HepG2 (cell line): ENCODE results near the gene EHD1. TPM values are rescaled to one million over a fixed set of nuclear protein-coding genes. Genes with fewer than 3 reads are reported as not detected.

Experiments used
- ARNTL ChIP-seq: sonication (generic); formaldehyde crosslinking; IDR thresholded peaks from 2 replicates; pipeline ENCODE4 v1.4.0; 2020; ENCODE audit warnings: mild to moderate bottlenecking, missing genetic modification reagents
- DDIT3 ChIP-seq: sonication (generic); formaldehyde crosslinking; IDR thresholded peaks from 2 replicates; pipeline ENCODE4 v1.4.0; 2020; ENCODE audit warnings: mild to moderate bottlenecking, missing genetic modification reagents
- DZIP1 ChIP-seq: sonication (generic); formaldehyde crosslinking; IDR thresholded peaks from 2 replicates; pipeline ENCODE4 v1.5.0; 2020; ENCODE audit warnings: mild to moderate bottlenecking, missing genetic modification reagents
- EP300 ChIP-seq, 3 experiments: sonication (generic) in 1 of 3; formaldehyde crosslinking in 1 of 3; IDR thresholded peaks; 2 replicates each; pipeline versions ENCODE4 v1.5.1 to v1.6.1; 2011 to 2020; ENCODE audit warnings: low read depth in 2 of 3, low read length in 2 of 3, borderline replicate concordance in 1 of 3, improper control_type of control experiment in 1 of 3, mild to moderate bottlenecking in 1 of 3, missing genetic modification reagents in 1 of 3, moderate library complexity in 1 of 3
- GTF2F1 ChIP-seq: fragments of 150-350 bp; IDR thresholded peaks from 2 replicates; pipeline ENCODE4 v1.6.1; 2014; ENCODE audit warnings: low read length
- HOMEZ ChIP-seq: IDR thresholded peaks from 2 replicates; pipeline ENCODE4 v1.6.1; 2016; ENCODE audit warnings: low read depth
- MLLT10 ChIP-seq: sonication (generic); formaldehyde crosslinking; IDR thresholded peaks from 2 replicates; pipeline ENCODE4 v1.4.0; 2020; ENCODE audit warnings: missing genetic modification reagents
- RAD51 ChIP-seq: fragments of 450-650 bp; IDR thresholded peaks from 2 replicates; pipeline ENCODE4 v1.6.1; 2016; ENCODE audit warnings: borderline replicate concordance
- SMARCC2 ChIP-seq: fragments of 450-650 bp; IDR thresholded peaks from 2 replicates; pipeline ENCODE4 v1.6.1; 2017; ENCODE audit warnings: antibody characterized with exemption, mild to moderate bottlenecking
- THYN1 ChIP-seq: sonication (generic); formaldehyde crosslinking; IDR thresholded peaks from 2 replicates; pipeline ENCODE4 v1.8.1; 2023; ENCODE audit warnings: low read depth, mild to moderate bottlenecking, moderate library complexity, missing genetic modification reagents, borderline replicate concordance
- TMF1 ChIP-seq: sonication (generic); formaldehyde crosslinking; IDR thresholded peaks from 2 replicates; pipeline ENCODE4 v1.8.1; 2022; ENCODE audit warnings: low read depth, missing genetic modification reagents
- WIZ ChIP-seq: sonication (generic); formaldehyde crosslinking; IDR thresholded peaks from 2 replicates; pipeline ENCODE4 v1.5.1; 2020; ENCODE audit warnings: mild to moderate bottlenecking, missing genetic modification reagents
- ZBTB1 ChIP-seq: sonication (generic); formaldehyde crosslinking; IDR thresholded peaks from 2 replicates; pipeline ENCODE4 v1.4.0; 2020; ENCODE audit warnings: missing genetic modification reagents, borderline replicate concordance
- ZBTB42 ChIP-seq: sonication (generic); formaldehyde crosslinking; IDR thresholded peaks from 2 replicates; pipeline ENCODE4 v1.5.0; 2020; ENCODE audit warnings: mild to moderate bottlenecking, missing genetic modification reagents
- ZC3H4 ChIP-seq: sonication (generic); formaldehyde crosslinking; IDR thresholded peaks from 2 replicates; pipeline ENCODE4 v1.4.0; 2020; ENCODE audit warnings: missing genetic modification reagents, borderline replicate concordance
- ZNF503 ChIP-seq: sonication (generic); formaldehyde crosslinking; IDR thresholded peaks from 2 replicates; pipeline ENCODE4 v1.4.0; 2020; ENCODE audit warnings: missing genetic modification reagents
- ZNF513 ChIP-seq: sonication (generic); formaldehyde crosslinking; conservative IDR thresholded peaks from 2 replicates; pipeline ENCODE4 v1.5.0; 2020; ENCODE audit warnings: missing genetic modification reagents
- ZNF614 ChIP-seq: IDR thresholded peaks from 2 replicates; pipeline ENCODE4 v1.6.1; 2018; ENCODE audit warnings: missing biosample characterization, missing genetic modification reagents, inconsistent platforms, borderline replicate concordance
- ZNF768 ChIP-seq: sonication (generic); formaldehyde crosslinking; IDR thresholded peaks from 2 replicates; pipeline ENCODE4 v1.4.0; 2020; ENCODE audit warnings: missing genetic modification reagents
- ZNF776 ChIP-seq: sonication (generic); formaldehyde crosslinking; IDR thresholded peaks from 2 replicates; pipeline ENCODE4 v1.4.0; 2020; ENCODE audit warnings: mild to moderate bottlenecking, missing genetic modification reagents
- ZNF777 ChIP-seq: sonication (generic); formaldehyde crosslinking; IDR thresholded peaks from 2 replicates; pipeline ENCODE4 v1.4.0; 2020; ENCODE audit warnings: missing genetic modification reagents
- polyA plus RNA-seq, 8 experiments: library from polyadenylated mRNA; depleted of rRNA in 3 of 8; stranded (reverse) in 7 of 8; unstranded in 1 of 8; fragments of >200 nt; fragmentation: Illumina TruSeq in 4 of 8; extraction: Trizol in 4 of 8; gene quantifications; 2 replicates each; pipeline versions ENCODE4 v1.2.1 to v1.2.3, GENCODE V29; 2011 to 2016; ENCODE audit warnings: low read depth in 4 of 8, missing spikeins in 1 of 8, mixed read lengths in 1 of 8; ENCODE audit not compliant: insufficient read depth in 1 of 8
- total RNA-seq, 5 experiments: library from RNA; depleted of rRNA; stranded (reverse); fragments of >200 nt; fragmentation: Illumina TruSeq; extraction: Trizol; gene quantifications; 2 replicates each; pipeline ENCODE4 v1.2.3, GENCODE V29; 2016; ENCODE audit warnings: low read depth in 1 of 5

Gene EHD1
- total and polyA plus RNA-seq, 2 of the 13 experiments (the other 11 are each of a cell fraction or from before 2014, with no cell fraction given), result 23.6 to 26.6 TPM

GRCh38 chr11:64878494-64879243 lies at the start of gene EHD1 (continued):
- TF ChIP-seq EP300 (IDR thresholded peaks at IDR 0.05; ENCODE audit: low read depth in 2 of 2, low read length in 2 of 2) (peak in 1 of 2 experiments; percentile 9; a peak in 1 of 4 replicates), EP300 (CRISPR knock-in tag; IDR thresholded peaks at IDR 0.05; ENCODE audit: borderline replicate concordance) (no peak; the same call in 1 of the 2 replicates), HOMEZ (no peak), DZIP1 (CRISPR knock-in tag) (no peak; the same call in 1 of the 2 replicates), TMF1 (CRISPR knock-in tag) (peak; percentile 68; the same call in 1 of the 2 replicates), ZC3H4 (CRISPR knock-in tag) (no peak; the same call in 1 of the 2 replicates), ZNF768 (CRISPR knock-in tag) (no peak), ZNF776 (peak; percentile 78; the same call in 1 of the 2 replicates), ZBTB1 (CRISPR knock-in tag) (no peak), WIZ (CRISPR knock-in tag) (peak; percentile 88; the same call in 1 of the 2 replicates), SMARCC2 (no peak), RAD51 (no peak), ZNF503 (no peak; the same call in 1 of the 2 replicates), DDIT3 (no peak), GTF2F1 (0 out of 2 replicates have a peak, but pooled peaks have one; percentile 76), ZNF614 (CRISPR knock-in tag) (peak; percentile 58; the same call in 1 of the 2 replicates), ZNF777 (CRISPR knock-in tag) (peak; percentile 49; the same call in 1 of the 2 replicates), MLLT10 (CRISPR knock-in tag) (no peak), ZBTB42 (no peak), ZNF513 (CRISPR knock-in tag) (no peak), THYN1 (CRISPR knock-in tag) (no peak), ARNTL (CRISPR knock-in tag) (0 out of 2 replicates have a peak, but pooled peaks have one; percentile 43)
